HG03575 (cell line): Measurements from ENCODE around the gene OARD1.
"Not testable (repeated sequence)": the region's sequence is repeated elsewhere in the genome, so short reads cannot be mapped to it uniquely, and the experiment has no call there.

Source experiments
- ATAC-seq: cut with Tn5 transposase; IDR thresholded peaks from one replicate; pipeline ENCODE4 v1.9.1; 2021; ENCODE audit not compliant: unreplicated experiment, insufficient number of reproducible peaks, low FRiP score; ENCODE audit errors: extremely low read depth

Gene OARD1

GRCh38 chr6:41071923-41072835 is at the start of gene OARD1:
Gene OARD1, minus strand, starts transcription at chr6:41072356. Its CDS starts 722 bp downstream, at chr6:41071634.
- peak; percentile 51 for ATAC-seq

DNA sequence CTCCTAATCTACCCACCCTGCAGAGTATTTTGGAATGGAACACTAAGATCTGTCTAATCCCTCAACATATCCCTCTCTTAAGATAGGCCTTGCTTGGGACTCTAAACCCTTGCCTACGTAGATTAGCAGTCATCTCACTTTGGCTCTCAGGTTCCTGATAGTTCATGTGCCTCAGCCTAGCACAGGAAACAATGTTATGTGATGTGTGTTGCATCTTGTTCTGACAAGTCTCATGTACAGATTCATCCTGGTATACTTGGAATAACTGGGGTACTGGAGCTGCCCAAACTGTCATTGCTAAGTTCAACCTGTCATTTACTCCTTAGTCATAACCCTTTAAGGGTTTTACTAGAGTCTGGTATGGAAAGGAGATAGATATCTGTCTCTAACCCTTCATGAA is 47.9 kb upstream of the OARD1 start:
- ATAC-seq, result no peak

- no peak for ATAC-seq
Measured at GRCh38 chr6:41119508-41119907, 47.4 kb upstream of the OARD1 start.

GRCh38 chr6:41115027-41115426 is 42.9 kb upstream of the OARD1 start:
- ATAC-seq, result not testable (repeated sequence)

GRCh38 chr6:41111017-41111416 is 38.9 kb upstream of the OARD1 start:
- no peak for ATAC-seq

GRCh38 chr6:41103847-41104246 is 31.7 kb upstream of the OARD1 start:
- no peak for ATAC-seq

DNA sequence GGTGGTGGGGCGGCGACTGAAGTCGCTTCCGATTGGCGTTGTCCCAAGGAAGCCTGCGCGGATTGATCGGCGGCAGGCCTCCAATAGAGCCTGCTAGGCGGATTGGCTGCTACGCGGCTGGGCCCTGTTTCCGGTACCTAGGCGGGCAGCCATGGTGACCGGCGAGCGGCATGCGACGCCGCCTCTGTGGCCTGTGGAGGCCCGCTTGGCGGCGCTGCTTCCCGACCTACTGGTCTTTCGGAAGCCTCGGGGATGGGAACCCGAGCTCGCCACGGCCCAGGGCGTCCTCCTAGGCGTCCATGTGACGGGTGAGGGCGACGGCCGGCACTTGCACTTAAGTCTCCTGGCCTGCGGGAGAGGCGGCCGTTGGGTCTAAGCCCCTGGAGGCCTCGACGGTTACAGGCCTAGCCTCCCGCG is 28.7 kb upstream of the OARD1 start:
- ATAC-seq, result no peak

- no peak for ATAC-seq
Measured at GRCh38 chr6:41098366-41098765, 26.2 kb upstream of the OARD1 start.

GRCh38 chr6:41097467-41098090 is 25.4 kb upstream of the OARD1 start:
- ATAC-seq, result no peak

GRCh38 chr6:41093729-41094128 is 21.6 kb upstream of the OARD1 start:
- ATAC-seq, result no peak

GRCh38 chr6:41092421-41093140 is 20.4 kb upstream of the OARD1 start:
- ATAC-seq, result no peak

DNA sequence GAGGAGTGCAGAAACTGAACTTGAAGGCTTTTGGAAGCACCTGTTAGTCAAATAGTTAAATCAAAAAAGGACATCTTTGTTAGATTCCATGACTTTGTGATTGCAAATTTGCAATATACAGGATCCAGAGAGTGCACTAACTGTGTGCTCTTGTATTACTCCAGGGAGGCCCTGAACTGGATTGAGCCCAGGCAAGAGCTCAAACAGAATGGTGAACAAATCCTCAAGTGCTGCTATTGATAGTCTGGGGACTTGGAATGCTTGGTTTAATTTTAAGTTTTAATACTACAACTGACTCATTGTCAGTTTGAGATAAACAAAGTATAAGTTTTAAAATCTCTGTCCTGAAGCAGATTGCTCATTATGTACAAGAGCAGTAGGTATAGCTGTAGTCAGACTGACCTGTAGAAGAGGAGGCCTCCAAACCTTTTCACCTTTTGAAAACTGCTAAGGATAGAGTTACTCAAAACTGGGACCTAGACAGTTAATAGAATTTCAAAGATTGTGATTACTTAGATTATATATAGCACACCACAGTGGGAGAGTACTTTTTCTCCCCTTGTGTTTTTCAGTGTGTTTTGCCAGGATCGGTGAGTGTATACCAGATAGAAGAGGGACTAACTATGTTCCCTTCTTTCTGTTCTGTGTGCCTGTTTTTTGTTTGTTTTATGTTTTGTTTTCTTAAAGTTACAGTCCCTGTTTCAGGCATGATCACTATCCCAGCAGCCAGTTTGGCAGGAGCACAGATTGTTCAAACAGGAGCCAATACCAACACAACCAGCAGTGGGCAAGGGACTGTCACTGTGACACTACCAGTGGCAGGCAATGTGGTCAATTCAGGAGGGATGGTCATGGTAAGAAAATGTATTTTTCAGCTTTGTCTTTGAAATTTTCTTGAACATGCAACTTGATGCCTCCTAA is 18.9 kb upstream of the OARD1 start:
- no peak for ATAC-seq

DNA sequence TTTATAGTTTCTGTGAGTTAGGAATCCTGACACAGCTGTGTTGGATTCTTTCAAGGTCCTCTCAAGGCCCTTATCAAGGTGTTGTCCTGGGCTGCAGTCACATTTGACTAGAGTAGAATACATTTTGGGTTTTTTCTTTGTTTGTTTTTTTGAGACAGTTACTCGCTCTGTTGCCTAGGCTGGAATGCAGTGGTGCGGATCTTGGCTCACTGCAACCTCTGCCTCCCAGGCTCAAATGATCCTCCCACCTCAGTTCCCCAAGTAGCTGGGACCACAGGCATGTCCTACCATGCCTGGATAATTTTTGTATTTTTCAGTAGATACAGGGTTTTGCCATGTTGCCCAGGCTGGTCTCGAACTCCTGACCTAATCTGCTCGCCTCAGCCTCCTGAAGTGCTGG is 16.3 kb upstream of the OARD1 start:
- ATAC-seq, result no peak

DNA sequence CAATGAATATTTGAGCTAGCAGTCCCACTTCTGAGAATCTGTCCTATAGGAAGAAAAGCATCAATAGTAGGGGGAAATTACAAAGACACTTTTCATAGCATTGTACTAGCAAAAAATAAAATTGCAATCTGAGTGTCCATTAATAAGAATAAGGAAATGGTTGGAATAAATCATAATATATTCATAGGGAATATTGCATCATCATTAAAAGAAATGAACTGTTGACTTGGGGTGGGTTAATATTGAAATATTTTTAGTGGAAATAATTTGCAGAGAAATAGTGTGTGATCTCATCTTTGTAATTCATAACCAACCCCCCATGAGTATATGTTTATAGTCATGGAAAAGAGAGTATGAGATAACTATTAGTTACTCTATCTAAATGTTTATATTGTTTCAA is 13.0 kb upstream of the OARD1 start:
- no peak for ATAC-seq

GRCh38 chr6:41083072-41083471 is 10.9 kb upstream of the OARD1 start:
- no peak for ATAC-seq

DNA sequence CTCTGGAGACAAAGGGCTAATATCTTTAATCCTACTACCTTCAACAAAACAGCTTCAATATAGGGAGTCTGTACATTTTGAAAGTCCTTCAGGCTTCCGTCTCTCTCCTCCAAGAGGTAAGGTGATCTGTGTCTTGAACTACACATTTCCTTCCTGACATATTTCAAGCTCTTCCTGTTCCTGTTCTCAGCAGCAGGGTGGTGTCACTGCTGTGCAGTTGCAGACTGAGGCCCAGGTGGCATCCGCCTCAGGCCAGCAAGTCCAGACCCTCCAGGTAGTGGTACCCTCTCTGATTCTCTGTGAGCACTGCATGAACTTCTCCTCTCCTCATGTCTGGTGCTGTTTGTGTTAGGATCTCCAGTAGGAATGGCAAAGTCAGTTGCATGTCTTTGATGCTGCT is 8.5 kb upstream of the OARD1 start:
- no peak for ATAC-seq

GRCh38 chr6:41079080-41079479 is 6.9 kb upstream of the OARD1 start:
- no peak for ATAC-seq

DNA sequence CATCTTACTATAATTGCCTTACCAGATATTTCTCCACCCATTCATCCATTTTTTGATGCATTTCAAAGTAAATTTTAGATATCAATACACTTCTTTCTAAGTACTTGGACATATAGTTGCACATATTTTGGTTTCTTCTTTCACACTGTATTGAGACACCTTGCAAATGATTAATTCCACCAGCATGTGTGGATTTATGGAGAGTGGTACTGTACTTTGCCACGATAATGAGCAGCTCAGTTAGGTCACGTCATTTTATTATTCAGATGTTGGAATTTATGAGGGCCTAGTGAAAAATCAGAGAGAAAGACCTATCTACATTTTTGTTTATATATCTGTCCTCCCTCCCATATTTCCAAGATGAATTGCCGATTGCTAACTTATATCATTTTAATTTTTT is 5.9 kb upstream of the OARD1 start:
- no peak for ATAC-seq

DNA sequence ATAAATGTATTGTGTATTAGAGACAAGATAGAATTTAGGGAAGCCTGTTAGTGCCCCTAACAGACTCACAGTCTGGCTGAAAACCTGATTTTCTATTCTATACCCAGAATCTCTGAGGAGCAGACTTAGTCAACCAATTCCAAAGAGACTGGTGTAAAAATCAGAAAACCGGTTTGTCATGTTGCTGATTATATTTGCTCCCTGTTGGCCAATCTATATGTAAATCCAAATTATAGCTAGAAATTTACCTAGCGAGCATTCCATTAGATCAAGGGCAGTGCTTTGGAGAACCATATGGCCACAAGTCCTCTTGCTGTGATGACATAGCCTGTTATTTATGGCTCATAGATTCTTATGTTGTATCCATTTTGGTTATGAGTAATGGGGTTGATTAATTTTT is 5.4 kb upstream of the OARD1 start:
- no peak for ATAC-seq
